Measurements from ENCODE around the gene IDS.
"Not testable (repeated sequence)": the region's sequence is repeated elsewhere in the genome, so short reads cannot be mapped to it uniquely, and the experiment has no call there.

- not testable (repeated sequence) for TF ChIP-seq POU6F1 (CRISPR knock-in tag; IDR thresholded peaks at IDR 0.05; ENCODE audit: borderline replicate concordance, low read depth); BACH2 (CRISPR knock-in tag; IDR thresholded peaks at IDR 0.05; ENCODE audit: borderline replicate concordance); CREB5 (CRISPR knock-in tag; IDR thresholded peaks at IDR 0.05; ENCODE audit: low read depth); ESRRG (CRISPR knock-in tag; IDR thresholded peaks at IDR 0.05); GLIS3 (CRISPR knock-in tag; IDR thresholded peaks at IDR 0.05); ARNTL (CRISPR knock-in tag; IDR thresholded peaks at IDR 0.05; ENCODE audit: borderline replicate concordance, low read depth); SNAI2 (CRISPR knock-in tag; IDR thresholded peaks at IDR 0.05); ZNF565 (CRISPR knock-in tag; conservative IDR thresholded peaks at IDR 0.05; ENCODE audit: low read depth); ZC3H10 (CRISPR knock-in tag; IDR thresholded peaks at IDR 0.05); TSHZ2 (CRISPR knock-in tag; IDR thresholded peaks at IDR 0.05)
Observed at GRCh38 chrX:149550454-149550853, 45.3 kb upstream of the IDS start.
